NOMO-1 treated with DMSO at 0.1 percent for 48 hours (cell line): ENCODE data around the gene HERC4.
"Not testable (repeated sequence)": the region's sequence is repeated elsewhere in the genome, so short reads cannot be mapped to it uniquely, and the experiment has no call there.

Experiments
- DNase-seq: peaks from one replicate; lab custom pipeline; 2025; ENCODE audit not compliant: unreplicated experiment; lab: John Stamatoyannopoulos, UW

HERC4 gene

DNA sequence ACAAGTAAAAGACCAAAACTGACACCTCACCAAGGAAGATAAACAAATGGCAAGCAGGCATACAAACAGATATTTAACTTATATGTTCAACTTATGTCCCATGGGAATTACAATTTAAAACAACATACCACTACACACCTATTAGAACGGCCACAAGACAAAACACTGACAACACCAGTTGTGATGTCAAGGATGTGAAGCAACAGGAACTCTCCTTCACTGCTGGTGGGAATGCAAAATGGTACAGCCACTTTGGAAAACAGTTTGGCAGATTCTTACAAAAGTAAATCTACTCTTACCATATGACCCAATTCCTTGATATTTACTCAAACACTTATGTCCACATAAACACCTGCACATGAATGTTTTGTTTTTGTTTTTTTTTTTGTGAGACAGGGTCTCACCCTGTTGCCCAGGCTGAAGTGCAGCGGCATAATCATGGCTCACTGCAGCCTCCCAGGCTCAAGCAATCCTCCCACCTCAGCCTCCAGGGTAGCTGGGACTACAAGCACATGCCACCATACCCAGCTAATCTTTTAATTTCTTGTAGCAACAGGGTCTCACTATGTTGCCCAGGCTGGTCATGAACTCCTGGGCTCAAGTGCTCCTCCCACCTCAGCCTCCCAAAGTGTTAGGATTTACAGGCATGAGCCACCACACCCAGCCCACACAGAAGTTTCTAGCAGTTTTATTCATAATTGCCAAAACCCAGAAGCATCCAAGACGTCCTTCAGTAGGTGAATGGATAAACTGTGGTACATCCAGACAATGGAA, 27.3 kb downstream of the HERC4 start:
- no peak for DNase-seq

DNA sequence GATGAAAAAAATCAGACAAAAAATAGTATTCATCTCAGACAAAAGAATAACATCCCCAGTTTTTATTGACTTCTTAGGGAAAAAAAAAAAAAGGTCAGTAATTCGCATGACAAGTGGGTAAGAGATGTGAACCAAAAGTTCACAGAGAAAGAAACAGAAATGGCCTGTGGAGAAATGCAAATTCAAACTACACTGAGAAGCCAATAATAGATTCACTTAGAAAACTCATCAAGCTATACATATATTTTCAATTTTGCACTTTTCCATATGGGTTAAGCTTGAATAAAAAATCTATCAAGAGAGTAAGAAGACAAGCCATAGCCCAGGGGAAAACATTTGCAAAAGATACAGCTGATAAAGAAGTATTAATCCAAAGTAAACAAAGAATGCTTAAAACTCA, 28.0 kb downstream of the HERC4 start:
- no peak for DNase-seq

DNA sequence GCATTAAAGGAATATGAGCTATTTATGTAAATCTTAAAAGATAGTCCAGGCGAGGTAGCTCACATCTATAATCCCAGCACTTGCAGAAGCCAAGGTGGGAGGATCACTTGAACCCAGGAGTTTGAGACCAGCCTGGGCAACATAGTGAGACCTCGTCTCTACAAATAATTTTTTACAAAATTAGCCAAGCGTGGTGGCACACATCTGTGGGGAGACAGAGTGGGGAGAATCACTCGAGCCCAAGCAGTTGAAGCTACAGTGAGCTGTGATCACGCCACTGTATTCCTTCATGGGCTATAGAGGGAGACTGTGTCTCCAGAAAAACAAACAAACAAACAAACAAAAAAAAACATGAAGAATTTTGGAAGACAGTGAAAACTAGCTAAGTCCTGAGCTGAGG, 28.4 kb downstream of the HERC4 start:
- DNase-seq, result no peak

DNA sequence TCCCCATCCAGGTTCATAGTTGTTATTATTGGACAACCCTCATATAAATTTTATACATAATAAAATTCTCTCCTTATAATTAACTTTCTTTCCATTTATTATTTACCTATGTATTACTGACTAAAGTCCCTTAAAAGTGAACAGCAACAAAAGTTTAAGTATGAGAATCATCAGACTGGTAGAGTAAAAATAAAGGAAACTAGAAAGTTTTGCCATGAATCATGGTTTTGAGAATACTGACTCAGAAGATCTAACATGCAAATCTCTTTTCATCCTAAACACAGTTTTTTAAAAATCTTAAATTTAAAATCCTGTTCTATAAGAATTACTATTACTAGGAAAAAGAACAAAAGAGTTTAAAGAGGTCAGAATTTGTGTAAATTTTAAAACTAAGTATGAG, 32.1 kb downstream of the HERC4 start:
- DNase-seq, result no peak

DNA sequence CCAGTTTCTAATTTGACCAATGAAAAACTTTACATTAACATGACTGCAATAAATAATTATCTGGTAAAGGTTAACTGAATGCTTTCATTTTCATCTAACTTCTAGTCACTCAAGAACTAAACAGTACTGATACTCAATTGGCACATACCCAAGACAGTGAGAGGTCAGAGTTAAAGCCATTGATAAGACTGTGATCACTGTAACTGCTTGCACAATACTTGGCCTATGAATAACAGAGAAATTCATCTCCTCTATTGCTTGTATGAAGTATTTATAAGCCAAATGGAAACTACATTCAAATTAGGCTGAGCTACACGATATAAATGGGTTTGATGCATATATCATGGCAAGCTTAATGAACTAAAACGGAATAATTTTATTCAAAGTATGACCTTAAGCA, 43.0 kb downstream of the HERC4 start:
- DNase-seq, result no peak

DNA sequence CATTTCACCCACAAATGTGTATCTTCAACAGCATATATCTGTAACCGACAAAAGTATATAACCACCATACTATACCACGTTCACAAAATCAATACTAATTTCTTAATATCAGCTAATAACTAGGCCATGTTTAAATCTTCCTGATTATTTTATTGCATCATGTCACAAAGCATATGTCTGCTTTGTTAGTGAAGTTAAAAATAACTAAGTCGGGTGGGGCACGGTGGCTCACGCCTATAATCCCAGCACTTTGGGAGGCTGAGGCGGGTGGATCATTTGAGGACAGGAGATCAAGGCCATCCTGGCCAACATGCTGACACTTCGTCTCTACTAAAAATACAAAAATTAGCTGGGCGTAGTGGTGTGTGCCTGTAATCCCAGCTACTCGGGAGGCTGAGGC, 47.7 kb downstream of the HERC4 start:
- DNase-seq, result no peak

DNA sequence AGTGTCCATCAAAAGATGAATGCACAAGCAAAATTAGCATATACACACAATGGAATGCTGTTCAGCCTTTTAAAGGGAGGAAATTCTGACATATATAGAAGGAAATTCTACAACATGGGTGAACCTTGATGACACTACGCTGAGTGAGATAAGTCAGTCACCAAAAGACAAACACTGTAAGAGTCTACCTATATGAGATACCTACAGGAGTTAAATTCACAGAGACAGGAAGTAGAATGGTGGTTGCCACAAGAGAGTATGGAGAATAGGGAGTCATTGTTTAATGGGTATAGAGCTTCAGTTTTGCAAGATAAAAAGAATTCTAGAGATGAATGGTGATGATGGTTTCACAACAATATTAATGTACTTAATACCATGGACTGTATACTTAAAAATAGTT, 51.8 kb downstream of the HERC4 start:
- no peak for DNase-seq

DNA sequence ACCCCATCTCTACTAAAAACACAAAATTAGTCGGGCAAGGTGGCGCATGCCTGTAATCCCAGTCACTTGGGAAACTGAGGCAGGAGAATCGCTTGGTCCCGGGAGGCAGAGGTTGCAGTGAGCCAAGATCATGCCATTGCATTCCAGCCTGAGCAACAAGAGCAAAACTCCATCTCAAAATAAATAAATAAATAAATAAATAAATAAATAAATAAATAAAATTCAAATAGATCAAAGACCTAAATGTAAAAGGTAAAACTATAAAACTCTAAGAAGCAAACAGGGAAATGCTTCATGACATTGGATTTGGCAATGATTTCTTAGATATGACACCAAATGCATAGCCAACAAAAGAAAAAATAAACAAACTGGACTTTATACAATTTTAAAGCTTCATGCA, 52.8 kb downstream of the HERC4 start:
- DNase-seq, result not testable (repeated sequence)

DNA sequence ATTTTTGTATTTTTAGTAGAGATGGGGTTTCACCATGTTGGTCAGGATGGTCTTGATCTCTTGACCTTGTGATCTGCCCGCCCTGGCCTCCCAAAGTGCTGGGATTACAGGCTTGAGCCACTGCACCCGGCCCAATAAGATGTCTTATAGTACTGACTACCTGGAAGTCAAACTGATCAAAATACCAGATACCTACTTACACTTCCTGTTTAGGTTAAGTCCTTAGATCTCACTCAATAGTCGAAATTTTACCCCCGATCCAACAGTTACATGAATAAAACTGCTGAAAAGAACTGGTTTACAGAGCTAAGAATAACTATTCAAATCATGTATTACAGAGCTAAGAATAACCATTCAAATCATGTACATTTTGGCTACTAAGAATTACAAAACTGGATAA, 58.6 kb downstream of the HERC4 start:
- not testable (repeated sequence) for DNase-seq

DNA sequence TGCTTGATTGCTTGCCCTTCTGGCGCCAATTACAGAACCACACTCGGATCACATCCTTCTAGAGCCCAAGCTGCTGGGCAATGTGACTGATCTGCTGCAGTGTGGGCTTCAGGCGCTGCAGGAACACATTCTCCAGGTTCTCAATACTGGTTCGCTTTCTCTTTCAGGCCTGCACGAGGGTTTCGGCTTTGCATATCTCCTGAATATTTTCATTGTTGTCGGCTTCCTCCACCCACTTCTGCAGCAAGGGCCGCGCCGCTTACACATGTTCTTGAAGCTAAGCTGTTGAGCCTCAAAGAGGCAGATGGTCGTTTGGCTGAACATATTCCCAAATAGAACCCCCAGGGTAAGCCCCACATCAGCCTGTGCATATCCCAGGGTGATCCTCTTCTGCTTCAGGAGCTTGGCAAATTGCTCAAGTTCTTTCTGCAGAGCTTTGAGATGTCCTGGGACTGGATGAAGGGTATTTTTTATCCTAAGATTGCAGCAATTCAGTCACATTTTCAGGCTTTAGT, 64.6 kb downstream of the HERC4 start:
- no peak for DNase-seq

DNA sequence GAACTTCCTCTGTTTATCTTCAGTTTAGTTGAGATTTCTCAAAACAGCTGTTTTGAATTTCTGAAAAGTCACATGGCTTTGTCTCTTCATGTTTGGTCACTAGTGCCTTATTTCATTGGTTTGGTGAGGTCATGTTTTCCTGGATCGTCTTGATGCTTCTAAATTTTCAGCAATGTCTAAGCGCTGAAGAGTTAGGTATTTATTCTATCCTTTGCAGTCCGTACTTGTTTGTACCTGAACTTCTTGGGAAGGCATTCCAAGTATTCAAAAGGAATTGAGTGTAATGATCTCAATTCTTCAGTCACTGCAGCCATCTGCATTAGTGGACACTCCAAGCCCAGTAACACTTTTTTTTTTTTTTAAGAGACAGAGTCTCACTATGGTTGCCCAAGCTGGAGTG, 67.7 kb downstream of the HERC4 start:
- no peak for DNase-seq

DNA sequence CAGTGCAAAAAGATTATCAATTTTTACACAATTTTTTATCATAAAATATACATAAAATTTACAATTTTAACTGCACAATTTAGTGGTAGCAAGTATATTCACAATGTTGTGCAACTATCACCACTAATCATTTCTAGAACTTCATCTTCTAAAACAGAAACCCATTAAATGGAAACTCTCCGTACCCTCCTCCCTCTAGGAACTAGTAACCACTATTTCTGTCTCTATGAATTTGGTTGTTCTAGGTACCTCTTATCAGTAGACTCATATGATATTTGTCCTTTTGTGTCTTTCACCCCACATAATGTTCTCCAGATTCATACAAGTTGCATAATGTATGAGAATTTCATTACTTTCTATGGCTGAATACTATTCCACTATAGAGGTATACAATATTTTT, 73.5 kb downstream of the HERC4 start:
- DNase-seq, result no peak

DNA sequence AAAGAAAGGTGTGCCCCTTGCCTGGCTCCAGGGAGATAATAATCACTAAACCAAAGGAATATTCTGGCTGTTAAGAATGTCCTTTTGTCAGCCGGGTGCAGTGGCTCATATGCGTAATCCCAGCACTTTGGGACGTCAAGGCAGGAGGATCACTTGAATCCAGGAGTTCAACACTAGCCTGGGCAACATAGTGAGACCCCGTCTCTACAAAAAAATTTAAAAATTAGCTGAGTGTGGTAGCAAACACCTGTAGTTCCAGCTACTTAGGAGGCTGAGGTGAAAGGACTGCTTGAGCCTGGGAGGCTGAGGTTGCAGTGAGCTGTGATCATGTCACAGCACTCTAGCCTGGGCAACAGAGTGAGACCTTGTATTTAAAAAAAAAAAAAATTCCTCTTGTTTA, 74.1 kb downstream of the HERC4 start:
- DNase-seq, result no peak

DNA sequence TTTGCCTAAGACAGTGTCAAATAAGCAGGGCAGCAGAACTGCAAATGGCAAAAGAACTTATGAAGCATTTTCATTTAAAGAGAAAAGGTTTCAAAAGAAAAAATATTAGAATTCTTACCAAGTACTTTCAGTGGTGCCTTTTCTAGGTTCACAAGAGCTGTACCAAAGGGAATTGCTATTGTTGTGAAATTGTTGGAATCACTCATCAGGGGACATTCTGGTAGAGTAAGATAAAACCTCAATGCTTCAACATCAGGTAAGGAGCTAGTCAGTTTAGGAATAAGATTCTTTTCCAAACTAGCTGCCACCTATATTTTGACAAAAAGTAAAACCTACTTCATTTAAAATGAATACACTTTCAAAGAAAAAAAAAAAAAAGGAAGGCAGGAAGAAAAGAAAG, 85.0 kb downstream of the HERC4 start:
- DNase-seq, result no peak

DNA sequence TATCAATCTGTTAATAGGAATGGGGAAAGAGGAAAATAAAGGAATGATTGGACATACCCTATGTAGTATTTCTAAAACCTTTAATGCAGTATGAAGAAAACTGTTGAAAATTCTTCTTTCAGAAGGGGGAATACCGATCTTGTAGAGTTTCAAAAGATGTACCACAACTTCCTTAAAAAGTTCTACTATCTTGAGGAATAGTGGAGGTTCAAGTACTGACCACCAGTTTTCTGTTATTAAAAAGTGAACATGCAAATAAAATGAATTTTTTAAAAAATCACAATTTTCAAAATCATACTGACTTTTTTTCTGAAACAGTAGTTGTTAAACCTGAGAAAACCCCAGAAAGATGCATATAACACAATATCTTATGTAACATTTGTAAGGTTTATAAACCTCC, 86.5 kb downstream of the HERC4 start:
- peak; percentile 18 for DNase-seq

DNA sequence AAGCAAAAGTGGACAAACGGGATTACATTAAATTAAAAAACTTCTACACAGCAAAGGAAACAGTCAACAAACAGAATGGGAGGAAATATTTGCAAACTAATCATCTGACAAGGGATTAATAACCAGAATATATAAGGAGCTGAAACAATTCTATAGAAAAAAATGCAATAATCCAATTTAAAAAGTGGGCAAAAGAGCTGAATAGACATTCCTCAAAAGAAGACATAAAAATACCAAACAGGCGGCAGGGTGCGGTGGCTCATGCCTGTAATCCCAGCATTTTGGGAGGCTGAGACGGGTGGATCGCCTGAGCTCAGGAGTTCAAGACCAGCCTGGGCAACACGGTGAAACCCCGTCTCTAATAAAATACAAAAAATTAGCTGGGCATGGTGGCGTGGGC, 92.5 kb downstream of the HERC4 start:
- DNase-seq, result not testable (repeated sequence)

DNA sequence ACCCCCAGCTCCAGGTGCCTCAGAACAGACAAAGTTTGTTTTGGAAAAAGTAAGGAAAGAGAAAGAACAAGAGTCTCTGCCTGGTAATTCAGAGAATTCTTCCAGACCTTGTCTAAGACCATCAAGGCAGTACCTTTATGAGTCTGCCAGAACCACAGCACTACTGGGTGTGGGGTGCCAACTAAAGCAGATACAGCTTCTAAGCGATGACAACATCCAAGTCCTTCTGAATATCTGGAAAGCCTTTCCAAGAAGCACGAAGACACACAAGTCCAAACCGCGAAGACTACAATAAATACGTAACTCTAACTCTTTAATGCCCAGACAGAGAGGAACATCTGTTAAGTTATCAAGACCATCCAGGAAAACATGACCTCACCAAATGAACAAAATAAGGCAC, 96.3 kb downstream of the HERC4 start:
- no peak for DNase-seq

DNA sequence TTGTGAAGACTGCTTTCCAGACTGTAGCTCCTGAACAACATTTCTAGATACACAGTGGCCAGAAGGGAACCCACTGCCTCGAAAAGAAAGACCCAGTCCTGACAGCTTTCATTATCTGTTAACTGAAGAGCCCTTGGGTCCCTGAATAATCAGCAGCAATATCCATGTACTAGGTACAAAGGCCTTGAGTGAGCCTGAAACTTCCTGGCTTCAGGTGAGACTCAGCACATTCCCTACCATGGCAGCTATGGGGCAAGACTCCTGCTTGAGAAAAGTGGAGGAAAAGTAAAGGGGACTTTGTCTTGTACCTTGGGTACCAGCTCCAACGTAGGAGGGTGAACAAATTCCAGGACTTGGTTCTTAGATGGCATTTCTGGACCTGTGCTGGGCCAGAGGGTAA, 97.8 kb downstream of the HERC4 start:
- DNase-seq, result no peak

DNA sequence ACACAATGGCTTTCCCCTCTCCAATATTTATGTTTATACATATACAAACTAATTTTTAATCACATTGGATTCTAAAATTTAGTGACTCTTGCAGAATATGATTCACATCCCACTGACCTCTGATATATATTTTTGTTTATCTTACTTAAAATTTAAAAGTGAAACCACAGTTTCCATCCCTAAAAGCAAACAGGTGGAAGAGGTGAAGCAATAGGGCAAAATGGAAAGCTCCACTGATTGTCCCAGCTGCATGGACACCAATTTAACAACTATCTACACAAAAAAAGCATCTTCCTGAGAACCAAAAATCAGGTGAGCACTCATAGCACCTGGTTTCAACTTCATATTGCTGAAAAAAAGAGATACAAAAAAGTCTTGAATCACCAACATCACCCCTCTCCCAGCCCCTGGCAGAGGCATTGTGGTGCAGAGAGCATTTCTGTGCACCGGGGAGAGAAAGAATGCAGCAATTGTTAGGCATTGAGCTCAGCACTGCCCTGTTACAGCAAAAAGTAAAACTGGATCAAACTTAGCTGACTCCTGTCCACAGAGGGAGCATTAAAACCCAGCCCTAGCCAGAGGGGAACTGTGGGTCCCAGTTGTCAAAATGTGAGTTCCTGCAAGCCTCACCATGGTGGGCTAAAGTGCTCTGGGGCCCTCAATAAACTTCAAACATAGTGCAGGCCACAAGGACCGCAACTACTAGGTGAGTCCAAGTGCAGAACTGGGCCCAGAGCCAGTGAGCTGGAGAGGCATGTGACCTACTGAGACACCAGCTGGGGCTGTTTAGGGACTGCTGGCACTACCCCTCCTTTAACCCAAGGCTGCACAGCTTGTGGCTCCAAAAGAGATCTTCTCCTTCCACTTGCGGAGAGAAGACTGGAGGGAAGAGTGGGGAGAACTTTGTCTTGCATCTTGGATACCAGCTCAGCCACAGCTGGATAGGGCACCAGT, 98.5 kb downstream of the HERC4 start:
- no peak for DNase-seq

DNA sequence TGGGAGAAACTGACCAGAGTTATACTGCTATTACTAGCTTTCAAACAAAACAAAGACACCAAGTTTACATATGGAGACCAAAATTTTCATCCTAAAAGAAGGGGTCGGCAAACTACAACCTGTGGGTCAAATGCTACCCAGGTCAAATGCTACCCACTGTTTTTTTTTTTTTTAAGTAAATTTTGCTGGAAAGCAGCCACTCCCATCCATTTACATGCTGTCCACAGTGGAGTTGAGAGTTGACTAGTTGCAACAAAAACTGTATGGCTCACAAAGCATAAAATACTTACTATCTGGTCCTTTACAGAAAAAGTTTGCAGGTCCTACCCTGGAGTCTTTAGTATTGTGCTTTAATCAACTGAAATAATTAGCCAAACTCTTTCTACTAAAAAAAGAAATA, 99.2 kb downstream of the HERC4 start:
- DNase-seq, result no peak

DNA sequence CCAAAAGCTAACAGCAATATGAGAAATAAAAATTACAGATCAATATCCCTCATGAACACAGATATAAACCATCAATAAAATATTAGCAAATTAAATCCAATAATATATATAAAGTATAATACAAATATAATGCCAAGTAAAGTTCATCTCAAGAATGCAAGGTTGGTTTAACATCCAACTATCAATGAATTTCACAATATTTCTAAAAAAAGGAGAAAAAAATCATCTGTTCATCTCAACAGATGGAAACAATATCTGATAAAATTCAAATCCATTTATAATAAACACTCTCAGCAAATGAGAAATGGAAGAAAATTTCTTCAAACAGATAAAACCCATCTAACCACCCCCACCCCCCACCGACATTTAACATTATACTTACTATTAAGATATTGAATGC, 103.8 kb downstream of the HERC4 start:
- no peak for DNase-seq

DNA sequence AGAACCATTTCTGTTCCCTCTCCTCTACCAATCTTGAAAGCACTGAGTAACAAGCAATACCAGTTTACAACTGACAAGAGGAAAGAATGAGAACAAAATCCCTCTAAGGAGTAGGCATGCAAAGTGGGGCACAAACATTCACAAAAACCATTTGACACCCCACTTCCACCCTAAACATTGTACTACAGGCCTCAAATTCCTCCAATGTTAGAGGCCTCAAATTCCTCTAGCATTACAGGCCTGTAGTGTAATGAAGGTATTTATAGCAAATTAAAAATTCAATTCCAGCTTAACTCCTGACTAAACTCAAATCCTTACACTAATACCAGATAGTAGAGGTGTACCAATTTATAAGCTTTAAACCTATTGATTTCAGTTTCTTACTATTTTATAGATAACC, 105.2 kb downstream of the HERC4 start:
- DNase-seq, result no peak
